ENCODE measurements around the gene ATP2A1. TPM values are rescaled to one million over a fixed set of nuclear protein-coding genes. Genes with fewer than 3 reads are reported as not detected.

Gene ATP2A1
- total RNA-seq, result 0.29 and 0.36 TPM in 2 replicates

DNA sequence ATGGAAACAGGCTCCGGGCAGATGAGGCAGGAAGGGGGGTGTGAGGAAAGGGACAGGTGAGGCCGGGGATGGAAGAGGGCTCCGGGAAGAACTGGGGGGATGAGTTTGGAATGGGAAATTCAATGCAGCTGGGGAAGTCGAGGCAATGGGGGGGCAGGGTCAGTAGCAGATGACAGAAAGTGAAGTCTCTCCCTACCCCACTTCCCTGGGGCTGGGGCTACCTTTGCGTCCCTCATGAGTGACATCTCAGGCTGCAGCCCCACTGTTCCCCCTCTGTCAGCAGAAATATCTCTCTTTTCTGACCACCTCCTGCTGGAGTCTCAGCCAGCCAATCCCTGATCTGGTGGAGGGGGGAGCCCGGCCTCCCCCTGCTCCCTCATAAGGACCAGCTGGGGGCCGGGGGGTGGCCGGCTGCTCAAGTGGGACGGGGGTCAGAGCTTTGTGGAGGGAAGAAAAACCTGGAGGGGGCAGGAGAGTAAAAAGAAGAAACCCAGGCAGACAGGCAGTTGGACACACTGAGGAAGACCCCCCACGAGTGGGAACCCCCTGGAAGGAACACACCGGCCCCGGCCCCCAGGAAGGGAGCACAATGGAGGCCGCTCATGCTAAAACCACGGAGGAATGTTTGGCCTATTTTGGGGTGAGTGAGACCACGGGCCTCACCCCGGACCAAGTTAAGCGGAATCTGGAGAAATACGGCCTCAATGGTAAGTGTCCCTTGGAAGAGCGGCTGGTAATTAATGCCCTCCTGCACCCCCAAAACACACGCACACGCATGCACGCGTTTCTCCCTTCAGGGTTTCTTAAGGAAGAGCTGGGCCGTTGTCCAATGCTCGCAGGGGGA is at the start of gene ATP2A1:
TSS of gene ATP2A1 (plus strand) at position 406 of the 844 bp plus-strand sequence. CDS start at position 590, 184 bp downstream.
- peaks cover 9% of the 10 kb centered on the region for H3K36me3 ChIP-seq (ENCODE audit: insufficient read depth, low read length)
- H2AFZ ChIP-seq (ENCODE audit: low read length), result peak within 1 kb of the TSS; percentile 88
- no peaks in the 10 kb centered on the region for H3K9me3 ChIP-seq (ENCODE audit: low read depth, low read length)
- H3K79me2 ChIP-seq (ENCODE audit: insufficient read depth, low read length), result no peaks in the 10 kb centered on the region
- H3K27me3 ChIP-seq (ENCODE audit: insufficient read depth, low read length), result no peaks in the 10 kb centered on the region
- peaks cover 6% of the 10 kb centered on the region for H4K20me1 ChIP-seq (ENCODE audit: insufficient read depth, low read length)
- H3K4me1 ChIP-seq (ENCODE audit: insufficient read depth, low read length), result peaks cover 14% of the 10 kb centered on the region
- H3K27ac ChIP-seq (ENCODE audit: low read depth, low read length), result peak within 1 kb of the TSS; percentile 41
- DNase-seq (ENCODE audit: insufficient read length, low spot score, missing footprints), result peak; percentile 54
- peak within 1 kb of the TSS; percentile 78 for H3K4me3 ChIP-seq (ENCODE audit: insufficient read depth, low read length)
- TF ChIP-seq, protein P1, sequence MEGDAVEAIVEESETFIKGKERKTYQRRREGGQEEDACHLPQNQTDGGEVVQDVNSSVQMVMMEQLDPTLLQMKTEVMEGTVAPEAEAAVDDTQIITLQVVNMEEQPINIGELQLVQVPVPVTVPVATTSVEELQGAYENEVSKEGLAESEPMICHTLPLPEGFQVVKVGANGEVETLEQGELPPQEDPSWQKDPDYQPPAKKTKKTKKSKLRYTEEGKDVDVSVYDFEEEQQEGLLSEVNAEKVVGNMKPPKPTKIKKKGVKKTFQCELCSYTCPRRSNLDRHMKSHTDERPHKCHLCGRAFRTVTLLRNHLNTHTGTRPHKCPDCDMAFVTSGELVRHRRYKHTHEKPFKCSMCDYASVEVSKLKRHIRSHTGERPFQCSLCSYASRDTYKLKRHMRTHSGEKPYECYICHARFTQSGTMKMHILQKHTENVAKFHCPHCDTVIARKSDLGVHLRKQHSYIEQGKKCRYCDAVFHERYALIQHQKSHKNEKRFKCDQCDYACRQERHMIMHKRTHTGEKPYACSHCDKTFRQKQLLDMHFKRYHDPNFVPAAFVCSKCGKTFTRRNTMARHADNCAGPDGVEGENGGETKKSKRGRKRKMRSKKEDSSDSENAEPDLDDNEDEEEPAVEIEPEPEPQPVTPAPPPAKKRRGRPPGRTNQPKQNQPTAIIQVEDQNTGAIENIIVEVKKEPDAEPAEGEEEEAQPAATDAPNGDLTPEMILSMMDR (IDR thresholded peaks at IDR 0.05; ENCODE audit: extremely low read depth, low read depth, low read length), result no peak
- peak within 1 kb of the TSS; percentile 92 for H3K4me2 ChIP-seq (ENCODE audit: insufficient read depth, low read length)

GRCh38 chr16:28829747-28830146 is 48.5 kb upstream of the ATP2A1 start:
- H3K4me2 ChIP-seq (ENCODE audit: insufficient read depth, low read length), result no peak overlapping the region
- H2AFZ ChIP-seq (ENCODE audit: low read length), result no peak overlapping the region
- peaks cover 54% of the 10 kb centered on the region for H4K20me1 ChIP-seq (ENCODE audit: insufficient read depth, low read length)
- no peak overlapping the region for H3K4me3 ChIP-seq (ENCODE audit: insufficient read depth, low read length)
- TF ChIP-seq, protein P1 (IDR thresholded peaks at IDR 0.05; ENCODE audit: extremely low read depth, low read depth, low read length), result no peak
- H3K36me3 ChIP-seq (ENCODE audit: insufficient read depth, low read length), result peaks cover 100% of the 10 kb centered on the region
- H3K27me3 ChIP-seq (ENCODE audit: insufficient read depth, low read length), result no peaks in the 10 kb centered on the region
- peaks cover 83% of the 10 kb centered on the region for H3K79me2 ChIP-seq (ENCODE audit: insufficient read depth, low read length)
- no peak for DNase-seq (ENCODE audit: insufficient read length, low spot score, missing footprints)
- H3K27ac ChIP-seq (ENCODE audit: low read depth, low read length), result no peak overlapping the region
- H3K9me3 ChIP-seq (ENCODE audit: low read depth, low read length), result no peaks in the 10 kb centered on the region
- peaks cover 17% of the 10 kb centered on the region for H3K4me1 ChIP-seq (ENCODE audit: insufficient read depth, low read length)

GRCh38 chr16:28830531-28830930 is 47.8 kb upstream of the ATP2A1 start:
- no peak for DNase-seq (ENCODE audit: insufficient read length, low spot score, missing footprints)
- H3K4me1 ChIP-seq (ENCODE audit: insufficient read depth, low read length), result peaks cover 10% of the 10 kb centered on the region
- TF ChIP-seq, protein P1 (IDR thresholded peaks at IDR 0.05; ENCODE audit: extremely low read depth, low read depth, low read length), result no peak
- no peak overlapping the region for H2AFZ ChIP-seq (ENCODE audit: low read length)
- no peak overlapping the region for H3K4me2 ChIP-seq (ENCODE audit: insufficient read depth, low read length)
- H3K36me3 ChIP-seq (ENCODE audit: insufficient read depth, low read length), result peaks cover 100% of the 10 kb centered on the region
- H3K27me3 ChIP-seq (ENCODE audit: insufficient read depth, low read length), result no peaks in the 10 kb centered on the region
- no peak overlapping the region for H3K4me3 ChIP-seq (ENCODE audit: insufficient read depth, low read length)
- H3K9me3 ChIP-seq (ENCODE audit: low read depth, low read length), result no peaks in the 10 kb centered on the region
- peaks cover 53% of the 10 kb centered on the region for H4K20me1 ChIP-seq (ENCODE audit: insufficient read depth, low read length)
- peaks cover 75% of the 10 kb centered on the region for H3K79me2 ChIP-seq (ENCODE audit: insufficient read depth, low read length)
- H3K27ac ChIP-seq (ENCODE audit: low read depth, low read length), result no peak overlapping the region

DNA sequence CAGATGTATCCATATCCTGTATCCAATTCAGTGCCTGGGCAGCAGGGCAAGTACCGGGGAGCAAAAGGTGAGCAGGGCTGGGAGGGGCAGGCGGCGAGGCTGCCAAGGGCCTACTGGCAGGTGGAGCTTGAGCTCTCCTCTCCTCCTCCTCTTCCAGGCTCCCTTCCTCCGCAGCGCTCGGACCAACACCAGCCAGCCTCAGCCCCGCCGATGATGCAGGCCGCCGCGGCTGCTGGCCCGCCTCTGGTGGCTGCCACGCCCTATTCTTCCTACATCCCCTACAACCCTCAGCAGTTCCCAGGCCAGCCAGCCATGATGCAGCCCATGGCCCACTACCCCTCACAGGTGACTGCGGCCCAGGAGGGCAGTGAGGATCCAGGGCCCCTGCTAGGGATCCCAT is 43.9 kb upstream of the ATP2A1 start:
- H3K9me3 ChIP-seq (ENCODE audit: low read depth, low read length), result no peaks in the 10 kb centered on the region
- no peaks in the 10 kb centered on the region for H3K27me3 ChIP-seq (ENCODE audit: insufficient read depth, low read length)
- H3K36me3 ChIP-seq (ENCODE audit: insufficient read depth, low read length), result peaks cover 87% of the 10 kb centered on the region
- no peak overlapping the region for H3K4me2 ChIP-seq (ENCODE audit: insufficient read depth, low read length)
- no peaks in the 10 kb centered on the region for H3K4me1 ChIP-seq (ENCODE audit: insufficient read depth, low read length)
- H3K4me3 ChIP-seq (ENCODE audit: insufficient read depth, low read length), result no peak overlapping the region
- TF ChIP-seq, protein P1 (IDR thresholded peaks at IDR 0.05; ENCODE audit: extremely low read depth, low read depth, low read length), result no peak
- peaks cover 36% of the 10 kb centered on the region for H4K20me1 ChIP-seq (ENCODE audit: insufficient read depth, low read length)
- DNase-seq (ENCODE audit: insufficient read length, low spot score, missing footprints), result no peak
- H3K27ac ChIP-seq (ENCODE audit: low read depth, low read length), result no peak overlapping the region
- H3K79me2 ChIP-seq (ENCODE audit: insufficient read depth, low read length), result peaks cover 37% of the 10 kb centered on the region
- H2AFZ ChIP-seq (ENCODE audit: low read length), result no peak overlapping the region

Measured in osteoblast (primary cell).